Measurements from ENCODE around the gene PPID. TPM values are rescaled to one million over a fixed set of nuclear protein-coding genes. Genes with fewer than 3 reads are reported as not detected.
"Not testable (repeated sequence)": the region's sequence is repeated elsewhere in the genome, so short reads cannot be mapped to it uniquely, and the experiment has no call there.

The PPID gene
- total RNA-seq, 1 donor from 2014 or later = 52.8 TPM

GRCh38 chr4:158671915-158672806 lies 51.0 kb downstream of the PPID start, which contains the start of gene ETFDH:
TSS of gene ETFDH (plus strand) at chr4:158672296. CDS start at chr4:158672457, 161 bp downstream.
- Mint-ChIP-seq H3K27me3 (ENCODE audit: insufficient read depth) (peaks cover 2% of the 10 kb centered on the region), H3K9me3 (no peaks in the 10 kb centered on the region), H3K4me1 (ENCODE audit: low read depth) (peaks cover 46% of the 10 kb centered on the region), H3K4me3 (peak within 1 kb of the TSS; percentile 99), H3K36me3 (ENCODE audit: low read depth) (peaks cover 13% of the 10 kb centered on the region), H3K27ac (peak within 1 kb of the TSS; percentile 96)
- DNase-seq (ENCODE audit: low spot score) = peak; percentile 98
- intact Hi-C loops (cut with micrococcal nuclease) = loop anchor here (1.0 to 5.0 kb wide), 8 partner anchors 51 to 775 kb away; partner anchors contain the start of genes PPID and RAPGEF2

- Mint-ChIP-seq H3K4me3 (peak within 1 kb of the TSS; percentile 99), H3K27me3 (ENCODE audit: insufficient read depth) (peaks cover 2% of the 10 kb centered on the region), H3K36me3 (ENCODE audit: low read depth) (peaks cover 13% of the 10 kb centered on the region), H3K27ac (peak within 1 kb of the TSS; percentile 96), H3K9me3 (no peaks in the 10 kb centered on the region), H3K4me1 (ENCODE audit: low read depth) (peaks cover 40% of the 10 kb centered on the region)
- intact Hi-C loops (cut with micrococcal nuclease) = loop anchor here (1.0 to 5.0 kb wide), 2 partner anchors 52 to 776 kb away; partner anchors contain the start of gene PPID
- DNase-seq (ENCODE audit: low spot score) = no peak
Observed at GRCh38 chr4:158671665-158671914, 51.6 kb downstream of the PPID start, which contains the start of gene C4orf46. TSS of gene C4orf46 (minus strand) at chr4:158671887. CDS start at chr4:158671801, 86 bp downstream.

GRCh38 chr4:158670975-158671664 lies 52.1 kb downstream of the PPID start:
- Mint-ChIP-seq H3K4me3 (peak overlapping the region; percentile 99), H3K9me3 (no peaks in the 10 kb centered on the region), H3K36me3 (ENCODE audit: low read depth) (peaks cover 16% of the 10 kb centered on the region), H3K4me1 (ENCODE audit: low read depth) (peaks cover 36% of the 10 kb centered on the region), H3K27me3 (ENCODE audit: insufficient read depth) (peaks cover 2% of the 10 kb centered on the region), H3K27ac (peak overlapping the region; percentile 96)
- peak; percentile 48 for DNase-seq (ENCODE audit: low spot score)
- intact Hi-C loops (cut with micrococcal nuclease) = loop anchor here (1.0 to 5.0 kb wide), 2 partner anchors 52 to 776 kb away; partner anchors contain the start of gene PPID

GRCh38 chr4:158669310-158669709 lies 53.9 kb downstream of the PPID start:
- H3K36me3 Mint-ChIP-seq (ENCODE audit: low read depth) = peaks cover 22% of the 10 kb centered on the region
- H3K27ac Mint-ChIP-seq = no peak overlapping the region
- H3K9me3 Mint-ChIP-seq = no peaks in the 10 kb centered on the region
- peak overlapping the region; percentile 63 for H3K4me3 Mint-ChIP-seq
- H3K4me1 Mint-ChIP-seq (ENCODE audit: low read depth) = peaks cover 26% of the 10 kb centered on the region
- intact Hi-C loops (cut with micrococcal nuclease) = no loop called here
- DNase-seq (ENCODE audit: low spot score) = no peak
- H3K27me3 Mint-ChIP-seq (ENCODE audit: insufficient read depth) = peaks cover 2% of the 10 kb centered on the region

- peaks cover 23% of the 10 kb centered on the region for H3K4me1 Mint-ChIP-seq (ENCODE audit: low read depth)
- peaks cover 2% of the 10 kb centered on the region for H3K27me3 Mint-ChIP-seq (ENCODE audit: insufficient read depth)
- H3K27ac Mint-ChIP-seq = no peak overlapping the region
- H3K4me3 Mint-ChIP-seq = no peak overlapping the region
- DNase-seq (ENCODE audit: low spot score) = peak; percentile 16
- H3K36me3 Mint-ChIP-seq (ENCODE audit: low read depth) = peaks cover 22% of the 10 kb centered on the region
- H3K9me3 Mint-ChIP-seq = no peaks in the 10 kb centered on the region
- intact Hi-C loops (cut with micrococcal nuclease) = no loop called here
Observed at GRCh38 chr4:158667651-158668198, 55.5 kb downstream of the PPID start.

- peaks cover 22% of the 10 kb centered on the region for H3K36me3 Mint-ChIP-seq (ENCODE audit: low read depth)
- no peaks in the 10 kb centered on the region for H3K9me3 Mint-ChIP-seq
- intact Hi-C loops (cut with micrococcal nuclease) = no loop called here
- DNase-seq (ENCODE audit: low spot score) = no peak
- H3K27ac Mint-ChIP-seq = no peak overlapping the region
- H3K4me3 Mint-ChIP-seq = no peak overlapping the region
- H3K4me1 Mint-ChIP-seq (ENCODE audit: low read depth) = peaks cover 20% of the 10 kb centered on the region
- H3K27me3 Mint-ChIP-seq (ENCODE audit: insufficient read depth) = peaks cover under 1% of the 10 kb centered on the region
Observed at GRCh38 chr4:158666892-158667291, 56.3 kb downstream of the PPID start.

GRCh38 chr4:158664806-158665205 lies 58.4 kb downstream of the PPID start:
- peaks cover 10% of the 10 kb centered on the region for H3K4me1 Mint-ChIP-seq (ENCODE audit: low read depth)
- no peaks in the 10 kb centered on the region for H3K27me3 Mint-ChIP-seq (ENCODE audit: insufficient read depth)
- H3K9me3 Mint-ChIP-seq = no peaks in the 10 kb centered on the region
- H3K4me3 Mint-ChIP-seq = no peak overlapping the region
- peaks cover 16% of the 10 kb centered on the region for H3K36me3 Mint-ChIP-seq (ENCODE audit: low read depth)
- H3K27ac Mint-ChIP-seq = no peak overlapping the region
- no peak for DNase-seq (ENCODE audit: low spot score)
- intact Hi-C loops (cut with micrococcal nuclease) = no loop called here

- H3K4me1 Mint-ChIP-seq (ENCODE audit: low read depth); DNase-seq (ENCODE audit: low spot score); H3K27ac Mint-ChIP-seq; H3K27me3 Mint-ChIP-seq (ENCODE audit: insufficient read depth); H3K4me3 Mint-ChIP-seq; intact Hi-C loops (cut with micrococcal nuclease); H3K9me3 Mint-ChIP-seq: not testable (repeated sequence)
- H3K36me3 Mint-ChIP-seq (ENCODE audit: low read depth) = peaks cover 13% of the 10 kb centered on the region
Observed at GRCh38 chr4:158663707-158664625, 59.2 kb downstream of the PPID start.

- H3K4me1 Mint-ChIP-seq (ENCODE audit: low read depth); H3K27ac Mint-ChIP-seq; H3K4me3 Mint-ChIP-seq; H3K27me3 Mint-ChIP-seq (ENCODE audit: insufficient read depth); intact Hi-C loops (cut with micrococcal nuclease); H3K9me3 Mint-ChIP-seq; H3K36me3 Mint-ChIP-seq (ENCODE audit: low read depth); DNase-seq (ENCODE audit: low spot score): not testable (repeated sequence)
Observed at GRCh38 chr4:158663255-158663654, 59.9 kb downstream of the PPID start.

Other genes starting within 250 kb of the PPID start
- gene RXFP1, start 201.5 kb downstream of the PPID start, total RNA-seq = not detected in 2 replicates
- 15.4 and 16.2 TPM in 2 replicates for gene C4orf46, start 51.5 kb downstream of the PPID start, total RNA-seq
- gene ETFDH, start 51.1 kb downstream of the PPID start, total RNA-seq = 19.9 and 21.5 TPM in 2 replicates
- gene FNIP2, start 45.6 kb upstream of the PPID start, total RNA-seq = 18.8 and 20.4 TPM in 2 replicates

Data from activated T-helper 1 cell treated with anti-CD3 and anti-CD28 coated beads, Interleukin-12 subunit alpha, Interleukin-12 subunit beta, Interleukin-2, Interleukin-4 antibody, amounts not matched to agents 30 ng/mL and 10 ng/mL and 1 ng/mL, durations not matched to agents 14 hours and 24 hours and 36 hours (primary cell).